Kidney capillary endothelial cell (primary cell): ENCODE results near the gene ZNF575.
"Not testable (repeated sequence)": the region's sequence is repeated elsewhere in the genome, so short reads cannot be mapped to it uniquely, and the experiment has no call there.

Experiments used
- DNase-seq: peaks from one replicate; pipeline ENCODE4 v3.0.0-alpha.2; 2018; ENCODE audit warnings: low spot score

The ZNF575 gene

DNA sequence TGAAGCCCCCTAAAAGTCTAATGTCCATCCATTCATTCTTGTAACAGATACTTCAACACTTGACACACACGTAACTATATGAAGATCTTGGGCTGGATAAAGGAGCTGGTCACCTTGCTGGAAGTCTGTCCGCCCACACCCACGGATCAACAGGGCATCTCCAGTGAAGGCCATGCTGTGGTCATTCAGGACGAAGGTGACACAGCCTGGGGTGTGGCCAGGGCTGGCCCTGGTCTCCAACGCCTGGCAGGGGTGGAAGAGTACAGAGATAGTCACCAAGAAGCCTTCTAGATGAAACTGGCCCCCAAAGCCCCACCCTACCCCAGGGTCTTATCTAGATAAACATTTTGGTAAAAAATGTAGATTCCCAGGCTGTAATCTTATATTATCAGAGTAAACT, 21.7 kb upstream of the ZNF575 start:
- no peak for DNase-seq

DNA sequence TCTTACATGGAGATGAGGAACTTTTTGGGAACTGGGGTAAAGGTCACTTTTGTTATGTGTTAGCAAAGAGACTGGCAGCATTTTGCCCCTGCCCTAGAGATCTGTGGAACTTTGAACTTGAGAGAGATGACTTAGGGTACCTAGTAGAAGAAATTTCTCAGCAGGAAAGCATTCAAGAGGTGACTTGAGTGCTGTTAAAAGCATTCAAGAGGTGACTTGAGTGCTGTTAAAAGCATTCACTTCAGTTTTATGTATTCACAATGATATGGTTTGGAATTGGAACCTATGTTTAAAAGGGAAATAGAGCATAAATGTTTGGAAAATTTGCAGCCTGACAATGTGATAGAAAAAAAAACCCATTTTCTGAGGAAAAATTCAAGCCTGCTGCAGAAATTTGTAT, 20.6 kb upstream of the ZNF575 start:
- not testable (repeated sequence) for DNase-seq

DNA sequence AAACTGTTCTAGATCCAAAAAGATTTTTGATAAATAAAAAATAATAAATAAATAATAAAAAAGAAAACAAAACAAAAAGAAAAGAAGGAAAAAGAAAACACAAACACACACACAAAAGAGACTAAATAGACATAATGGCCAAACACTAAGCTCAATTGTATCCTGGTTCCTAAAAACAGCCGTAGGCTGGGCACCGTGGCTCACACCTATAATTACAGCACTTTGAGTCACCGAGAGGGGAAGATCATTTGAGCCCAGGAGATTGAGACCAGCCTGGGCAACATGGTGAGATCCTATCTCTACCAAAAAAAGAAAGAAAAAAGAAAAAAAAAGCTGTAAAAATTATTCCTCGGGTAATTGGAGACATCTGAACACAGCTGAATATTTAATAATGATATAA, 14.9 kb upstream of the ZNF575 start:
- DNase-seq = no peak

DNA sequence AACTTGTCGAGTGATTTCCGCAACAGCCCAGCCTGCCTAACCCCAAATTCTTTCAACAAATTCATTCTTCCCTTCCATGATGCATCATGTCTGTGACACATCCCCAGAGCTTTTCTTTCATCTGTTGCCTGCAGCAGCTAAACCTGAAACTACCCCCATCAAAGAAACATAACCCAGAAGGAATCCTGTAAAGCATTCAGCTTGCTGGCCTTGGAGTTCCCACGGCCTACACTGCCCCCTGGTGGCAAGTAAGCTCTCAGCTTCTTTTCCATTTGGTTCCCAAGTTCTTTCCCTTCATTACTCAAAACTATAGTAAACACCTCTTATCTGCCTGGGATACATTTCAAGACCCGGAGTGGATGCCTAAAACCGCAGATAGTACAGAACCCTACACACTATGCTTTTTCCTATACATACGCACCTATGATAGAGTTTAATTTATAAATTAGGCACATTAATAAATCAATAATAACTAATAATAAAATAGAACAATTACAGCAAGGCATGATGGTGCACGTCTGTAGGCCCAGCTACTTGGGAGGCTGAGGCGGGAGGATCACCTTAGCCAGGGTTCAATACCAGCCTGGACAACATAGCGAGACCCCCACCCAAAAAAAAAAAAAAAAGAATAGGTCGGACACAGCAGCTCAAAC, 13.4 kb upstream of the ZNF575 start:
- peak; percentile 83 for DNase-seq

DNA sequence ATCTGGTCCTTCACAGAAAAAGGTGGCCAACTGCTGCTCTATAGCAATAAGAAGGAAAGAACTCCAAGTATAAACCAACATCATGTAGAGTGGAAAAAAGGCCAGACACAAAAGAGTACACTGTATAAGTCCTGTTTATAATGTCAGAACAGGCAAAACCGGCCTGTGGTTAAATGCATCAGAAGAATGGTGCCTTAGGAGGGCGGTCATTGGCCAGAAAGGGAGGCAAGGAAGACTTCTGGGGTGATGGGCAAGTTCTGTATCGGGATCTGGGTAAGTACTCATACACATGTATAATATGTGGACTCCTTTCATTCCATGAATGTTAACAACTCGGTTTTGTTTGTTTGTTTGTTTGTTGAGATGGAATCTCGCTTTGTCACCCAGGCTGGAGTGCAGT, 10.1 kb upstream of the ZNF575 start:
- DNase-seq = no peak

DNA sequence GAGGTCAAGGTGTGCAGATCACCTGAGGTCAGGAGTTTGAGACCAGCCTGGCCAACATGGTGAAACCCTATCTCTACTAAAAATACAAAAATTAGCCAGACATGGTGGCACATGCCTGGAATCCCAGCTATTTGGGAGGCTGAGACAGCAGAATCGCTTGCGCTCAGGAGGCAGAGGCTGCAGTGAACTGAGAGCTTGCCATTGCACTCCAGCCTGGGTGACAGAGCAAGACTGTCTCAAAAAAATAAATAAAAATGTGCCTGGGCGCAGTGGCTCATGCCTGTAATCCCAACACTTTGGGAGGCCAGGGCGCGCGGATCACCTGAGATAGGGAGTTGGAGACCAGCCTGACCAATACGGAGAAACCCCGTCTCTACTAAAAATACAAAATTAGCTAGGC, 9.3 kb upstream of the ZNF575 start:
- DNase-seq = not testable (repeated sequence)

DNA sequence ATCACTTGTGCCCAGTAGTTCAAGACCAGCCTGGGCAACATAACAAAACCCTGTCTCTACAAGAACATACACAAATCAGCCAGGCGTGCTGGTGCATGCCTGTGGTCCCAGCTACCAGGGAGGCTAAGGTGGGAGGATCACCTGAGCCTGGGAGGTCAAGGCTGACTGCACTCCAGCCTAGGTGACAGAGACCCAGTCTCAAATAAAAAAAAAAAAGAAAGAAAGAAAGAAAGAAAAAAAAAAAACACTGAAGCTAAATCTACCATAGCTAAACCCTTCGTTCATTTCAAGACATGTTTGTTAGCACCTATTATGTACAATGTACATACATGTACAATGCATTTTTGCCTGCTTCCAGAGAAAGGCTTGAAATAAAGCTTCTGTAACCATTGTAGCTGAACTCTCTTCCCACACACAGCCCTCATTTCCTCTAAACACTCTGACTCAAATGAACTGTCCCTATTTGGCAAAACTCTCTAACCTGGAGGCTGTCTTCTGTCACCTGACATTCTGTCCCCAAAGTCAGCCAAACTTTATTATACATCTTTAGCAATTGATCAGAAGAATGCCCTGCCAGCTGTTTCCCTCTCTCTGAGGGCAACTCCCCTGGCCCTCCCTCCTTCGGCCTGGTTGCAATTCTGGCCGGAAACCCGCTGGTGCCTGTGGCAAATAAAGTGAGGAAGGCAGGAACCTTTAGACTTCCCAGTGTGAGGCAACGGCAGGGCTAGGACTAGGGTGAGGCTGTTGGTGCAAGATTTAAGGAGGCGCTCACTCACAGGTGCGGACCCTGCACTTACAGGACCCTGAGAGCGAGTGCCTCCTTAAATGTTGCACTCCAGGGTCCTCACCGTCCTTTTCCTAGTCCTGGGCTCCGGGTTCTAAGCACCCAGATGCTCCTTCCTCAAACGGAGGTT, 7.8 kb upstream of the ZNF575 start:
- peak; percentile 20 for DNase-seq

DNA sequence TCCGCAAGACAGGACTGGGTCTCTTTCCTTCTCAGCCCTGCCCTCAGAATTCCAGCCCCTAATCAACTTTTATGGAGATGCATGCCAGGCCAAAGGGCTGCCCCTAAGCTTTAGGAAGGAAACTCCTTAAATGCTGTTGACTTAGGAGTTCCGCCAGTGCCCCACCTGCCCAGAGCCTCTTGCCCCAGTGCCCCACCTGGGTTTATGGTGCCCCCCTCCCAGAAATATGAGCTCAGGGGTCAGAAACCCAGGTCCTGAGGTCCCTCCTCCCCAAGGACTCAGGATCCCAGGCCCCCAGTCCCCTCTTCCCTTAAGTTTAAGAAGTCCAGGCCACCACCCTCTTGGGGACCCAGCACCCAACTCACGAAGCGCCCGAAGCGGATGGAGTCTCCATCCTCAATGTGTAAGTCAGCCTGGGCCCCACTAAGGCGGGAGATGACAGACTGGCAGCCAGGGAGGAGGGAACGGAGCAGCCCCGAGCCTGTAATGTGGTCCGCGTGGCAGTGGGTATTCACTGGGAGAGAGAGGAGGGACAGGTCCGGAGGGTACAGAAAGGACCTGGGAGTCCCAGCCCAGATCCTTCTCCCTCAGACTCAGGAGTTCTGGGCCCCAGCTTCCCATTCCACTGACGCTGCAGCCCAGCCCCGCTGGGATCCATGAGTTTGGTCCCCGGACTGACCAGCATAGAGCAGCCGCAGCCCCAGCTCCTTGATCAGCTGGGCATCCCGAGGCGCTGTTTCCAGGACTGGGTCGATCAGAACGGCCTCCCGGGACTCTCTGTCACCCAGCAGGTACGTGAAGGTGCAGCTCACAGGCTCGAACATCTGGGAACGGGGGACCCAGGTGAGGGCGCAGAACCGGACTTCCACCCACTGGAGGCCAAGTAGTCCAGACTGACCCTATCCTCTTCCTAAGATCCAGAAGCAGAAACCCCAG, 6.9 kb upstream of the ZNF575 start:
- DNase-seq = no peak

DNA sequence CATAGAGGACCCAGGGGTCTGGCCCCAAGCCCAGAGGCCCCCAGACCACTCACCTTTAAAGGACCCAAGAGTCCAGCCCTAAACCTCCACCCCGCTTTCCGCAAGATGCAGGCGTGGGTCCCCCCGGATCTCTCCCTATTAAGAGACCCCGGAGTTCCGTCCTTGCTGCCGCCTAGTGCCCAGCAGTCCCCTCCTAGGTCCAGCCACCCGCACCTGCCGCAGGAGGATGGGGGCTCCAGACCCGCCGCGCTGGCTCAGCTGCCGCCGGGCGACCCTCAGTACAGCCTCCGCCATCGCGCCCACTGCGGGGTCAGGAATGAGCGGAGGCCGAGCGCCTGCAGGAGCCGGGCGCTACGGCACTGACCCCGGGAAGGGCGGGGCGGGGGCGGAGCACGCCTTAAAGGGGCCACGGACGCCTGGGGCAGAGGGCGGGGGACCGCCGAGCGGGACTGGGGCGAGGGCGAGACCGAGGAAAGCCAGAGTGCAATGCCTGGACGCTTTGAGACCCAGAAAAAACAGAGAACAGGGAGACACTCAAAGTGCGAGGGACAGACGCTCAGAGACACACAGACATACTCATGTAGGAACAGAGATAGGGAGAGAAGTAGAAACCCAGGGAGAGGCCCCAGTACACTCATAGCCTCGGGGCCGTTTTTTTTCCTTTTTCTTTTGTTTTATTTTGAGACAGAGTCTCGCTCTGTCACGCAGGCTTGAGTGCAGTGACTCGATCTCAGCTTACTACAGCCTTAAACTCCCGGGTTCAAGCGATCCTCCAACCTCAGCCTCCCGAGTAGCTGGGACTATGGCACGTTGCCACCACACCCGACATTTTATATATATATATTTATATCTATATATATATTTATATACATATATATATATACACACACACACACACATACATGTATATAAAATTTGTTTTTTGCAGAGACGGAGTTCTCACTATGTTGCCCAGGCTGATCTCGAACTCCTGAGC, 5.8 kb upstream of the ZNF575 start, which contains the start of gene ETHE1:
Gene ETHE1, minus strand, starts transcription at position 318 of the 976 bp plus-strand sequence. Its CDS starts 24 bp downstream, at position 294.
- DNase-seq = peak; percentile 59

DNA sequence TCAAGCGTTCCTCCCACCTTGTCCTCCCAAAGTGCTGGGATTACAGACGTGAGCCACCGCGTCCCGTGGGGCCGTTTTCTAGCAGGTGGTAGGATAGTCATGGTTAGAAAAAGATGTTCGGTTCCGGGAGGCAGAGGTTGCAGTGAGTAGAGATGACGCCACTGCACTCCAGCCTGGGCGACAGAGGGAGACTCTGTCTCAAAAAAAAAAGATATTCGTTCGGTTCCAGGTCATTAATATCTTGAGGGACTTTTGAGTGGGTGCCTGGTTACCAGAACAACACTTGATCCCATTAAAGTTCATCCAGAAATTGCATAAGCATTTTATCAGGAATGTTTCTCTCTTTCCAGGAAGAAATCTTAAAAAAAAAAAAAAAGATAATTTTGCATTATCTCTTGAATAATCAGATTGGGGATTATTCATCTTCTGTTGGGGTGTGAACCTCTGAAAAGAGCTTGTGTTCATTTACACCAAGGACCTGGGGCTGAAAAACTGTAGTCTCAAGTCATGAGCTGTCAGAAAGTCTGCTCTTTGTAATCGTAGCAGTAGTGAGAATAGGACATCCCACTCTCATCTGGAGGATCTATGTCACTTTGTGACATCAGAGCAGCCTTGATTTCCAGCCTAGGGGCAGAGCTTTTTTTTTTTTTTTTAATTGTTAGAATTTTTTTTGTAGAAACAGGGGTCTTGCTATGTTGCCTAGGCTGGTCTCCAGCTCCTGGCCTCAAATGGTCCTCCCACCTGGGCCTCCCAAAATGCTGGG, 4.9 kb upstream of the ZNF575 start:
- DNase-seq = no peak

DNA sequence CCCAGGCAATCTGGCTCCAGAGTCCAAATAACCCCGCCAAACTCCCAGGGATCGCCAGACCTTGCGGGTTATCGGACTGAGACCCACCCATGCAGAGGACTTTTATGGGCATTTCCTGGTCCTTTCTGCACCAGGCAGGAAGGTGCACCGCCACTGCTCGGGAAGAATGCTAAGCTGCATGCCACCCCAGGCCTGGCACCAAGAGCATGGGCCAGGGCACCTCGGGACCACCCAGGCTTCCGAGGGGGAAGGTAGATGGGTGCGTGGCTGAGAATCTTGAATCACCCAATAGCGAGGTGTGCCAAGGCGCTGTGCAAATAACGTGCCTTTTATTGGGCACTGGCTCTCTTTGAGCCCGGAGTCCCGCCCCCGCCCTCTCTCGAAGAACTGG, 422 bp upstream of the ZNF575 start:
- no peak for DNase-seq

DNA sequence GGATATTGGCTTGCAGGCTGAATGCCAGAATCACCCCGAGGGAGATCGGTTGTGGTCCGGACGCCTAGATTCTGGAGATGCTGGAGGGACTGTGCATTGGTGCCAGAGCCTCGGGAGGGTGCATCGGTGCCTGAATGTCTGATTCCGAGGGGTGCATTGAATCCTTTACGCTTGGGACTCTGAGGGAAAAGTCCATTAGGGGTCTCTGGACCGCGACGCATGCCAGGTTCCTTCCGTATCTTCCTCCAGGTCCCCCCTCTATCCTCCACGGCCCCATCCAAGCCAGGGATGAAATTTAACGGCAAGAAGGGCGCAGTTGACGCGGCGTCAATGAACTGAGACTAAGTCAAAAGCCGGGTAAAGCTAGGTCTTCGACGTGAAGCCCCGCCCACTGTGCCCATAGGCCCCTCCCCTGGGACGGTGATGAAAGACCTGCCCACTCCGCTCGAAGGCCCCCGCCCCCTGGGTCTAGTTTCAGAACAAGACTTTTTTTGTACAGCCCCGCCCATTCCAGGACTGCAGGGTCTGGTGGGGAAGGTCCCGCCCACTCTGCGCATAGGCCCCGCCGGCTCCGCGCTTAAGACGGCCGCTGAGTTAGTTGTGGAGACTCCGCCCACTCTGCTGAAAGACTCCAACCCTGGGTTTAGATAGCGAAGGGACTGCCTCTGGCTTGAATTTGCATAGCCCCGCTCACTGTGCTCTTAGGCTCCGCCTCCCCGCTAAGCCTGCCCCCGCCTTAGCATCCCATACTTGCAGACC, 737 bp downstream of the ZNF575 start:
- peak; percentile 99 for DNase-seq

DNA sequence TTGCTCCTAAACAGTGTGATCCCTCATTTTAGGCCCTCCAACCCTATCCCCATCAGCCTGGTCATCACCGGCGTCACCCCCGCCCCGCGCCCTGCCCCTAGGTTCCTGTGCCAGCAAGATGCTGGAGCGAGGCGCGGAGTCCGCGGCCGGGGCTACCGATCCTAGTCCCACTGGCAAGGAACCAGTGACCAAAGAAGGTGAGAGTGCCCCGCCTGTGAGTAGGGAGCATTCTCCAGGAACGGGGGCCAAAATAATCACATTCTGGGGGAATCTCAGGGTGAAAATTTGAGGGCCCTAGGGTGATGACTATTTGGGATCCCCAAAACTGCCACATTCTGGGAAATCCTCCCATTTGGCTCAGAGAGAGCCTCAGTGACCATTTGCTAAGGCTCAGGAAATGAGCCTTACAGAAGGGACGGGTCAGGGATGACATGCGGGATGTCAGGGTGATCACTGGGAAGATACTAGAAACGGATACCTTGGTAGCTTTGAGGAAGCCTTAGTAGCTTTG, 1.4 kb downstream of the ZNF575 start:
- no peak for DNase-seq

DNA sequence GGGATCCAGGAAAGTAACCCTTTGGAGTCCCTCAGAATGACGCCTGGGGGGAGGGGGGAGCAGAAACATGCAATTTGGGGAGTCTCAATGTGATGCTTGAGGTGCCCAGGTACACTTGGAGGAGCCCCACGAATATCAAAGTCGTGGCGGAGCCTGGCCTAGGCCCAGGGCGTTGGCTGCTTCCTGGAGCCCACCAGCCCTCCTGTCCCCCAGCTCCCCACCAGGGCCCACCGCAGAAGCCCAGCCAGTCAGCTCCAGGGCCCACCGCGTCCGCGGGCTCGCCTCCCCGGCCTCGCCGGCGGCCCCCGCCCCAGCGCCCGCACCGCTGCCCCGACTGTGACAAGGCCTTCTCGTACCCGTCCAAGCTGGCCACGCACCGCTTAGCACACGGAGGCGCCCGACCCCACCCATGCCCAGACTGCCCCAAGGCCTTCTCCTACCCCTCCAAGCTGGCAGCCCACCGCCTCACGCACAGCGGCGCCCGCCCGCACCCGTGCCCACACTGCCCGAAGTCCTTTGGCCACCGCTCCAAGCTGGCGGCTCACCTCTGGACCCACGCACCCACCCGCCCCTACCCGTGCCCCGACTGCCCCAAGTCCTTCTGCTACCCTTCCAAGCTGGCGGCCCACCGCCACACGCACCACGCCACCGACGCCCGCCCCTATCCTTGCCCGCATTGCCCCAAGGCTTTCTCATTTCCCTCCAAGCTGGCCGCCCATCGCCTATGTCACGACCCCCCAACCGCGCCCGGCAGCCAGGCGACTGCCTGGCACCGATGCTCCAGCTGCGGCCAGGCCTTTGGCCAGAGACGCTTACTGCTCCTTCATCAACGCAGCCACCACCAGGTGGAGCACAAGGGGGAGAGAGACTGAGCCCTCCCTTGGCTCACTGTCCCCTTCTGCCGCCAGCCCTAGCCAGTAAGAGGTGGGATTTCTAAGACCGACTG, 2.1 kb downstream of the ZNF575 start:
- peak; percentile 68 for DNase-seq

DNA sequence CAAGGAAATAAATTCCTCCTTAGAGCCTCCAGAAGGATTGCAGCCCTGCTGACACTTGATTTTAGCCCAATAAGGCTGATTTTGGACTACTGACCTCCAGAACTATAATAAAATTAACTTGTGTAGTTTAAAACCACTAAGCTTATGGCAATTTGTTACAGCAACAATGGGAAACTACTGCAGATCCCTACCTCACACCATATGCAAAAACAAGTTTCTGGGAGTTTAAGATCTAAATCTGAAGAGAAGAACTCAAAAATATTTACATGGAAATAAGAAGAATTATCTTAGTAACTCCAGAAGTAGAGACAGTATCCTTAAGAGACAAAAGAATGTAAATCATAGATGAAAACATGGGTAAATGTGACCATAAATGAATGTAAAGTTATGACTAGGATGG, 5.9 kb downstream of the ZNF575 start:
- no peak for DNase-seq

DNA sequence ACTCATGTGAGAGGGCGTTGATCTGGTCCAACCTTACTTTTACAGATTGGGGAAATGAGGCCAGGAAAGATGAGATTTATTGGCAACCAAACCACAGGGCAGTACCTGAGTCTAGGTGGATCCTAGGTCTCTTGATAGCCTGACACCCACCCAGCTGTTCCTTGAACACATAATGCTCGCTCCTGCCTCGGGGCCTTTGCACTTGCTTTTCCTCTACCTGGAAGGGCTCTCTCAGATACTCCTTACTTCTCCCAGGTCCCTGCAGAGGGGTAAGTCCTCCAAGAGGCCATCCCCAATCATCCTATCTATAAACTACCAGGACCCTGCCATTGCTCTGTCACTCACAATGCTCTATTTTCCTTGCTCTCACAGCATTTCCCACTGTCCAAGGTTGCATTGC, 7.4 kb downstream of the ZNF575 start:
- no peak for DNase-seq

DNA sequence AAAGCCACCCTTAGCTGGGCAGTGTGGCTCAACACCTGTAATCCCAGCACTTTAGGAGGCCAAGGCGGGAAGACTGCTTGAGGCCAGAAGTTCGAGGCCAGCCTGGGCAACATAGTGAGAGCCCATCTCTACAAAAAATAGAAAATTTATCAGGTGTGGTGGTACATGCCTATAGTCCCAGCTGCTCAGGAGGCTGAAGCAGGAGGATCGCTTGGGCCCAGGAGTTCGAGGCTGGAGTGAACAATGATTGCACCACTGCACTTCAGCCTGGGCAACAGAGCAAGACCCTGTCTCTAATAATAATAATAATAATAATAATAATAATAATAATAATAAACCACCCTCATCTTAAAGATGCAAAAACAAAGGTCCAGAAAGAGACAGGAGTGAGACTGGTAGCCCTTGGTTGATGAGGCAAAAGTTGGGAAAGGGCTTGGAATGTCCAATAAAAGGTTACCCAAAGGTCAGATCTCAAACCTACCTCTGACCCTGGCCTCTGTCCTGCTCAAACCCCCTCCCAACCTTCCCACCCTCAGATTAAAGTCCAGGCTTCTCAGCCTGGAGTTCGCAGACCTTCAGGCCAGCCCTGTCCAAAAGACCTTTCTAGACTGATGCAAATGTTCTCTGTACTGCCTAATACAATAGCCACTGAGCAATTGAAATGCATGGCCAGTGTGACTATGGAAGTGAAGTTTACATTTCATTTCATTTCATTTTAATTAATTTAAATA, 9.1 kb downstream of the ZNF575 start:
- no peak for DNase-seq
